ENCODE results near the gene C1R. TPM values are rescaled to one million over a fixed set of nuclear protein-coding genes. Genes with fewer than 3 reads are reported as not detected.

C1R gene
- total and polyA plus RNA-seq, 2 of the 8 experiments (the other 6 are each of a cell fraction or from before 2014, with no cell fraction given) = 6.9 to 16.3 TPM

GRCh38 chr12:7125632-7126227, 33.5 kb upstream of the C1R start (continued):
- TF ChIP-seq SAP30 (IDR thresholded peaks at IDR 0.05; ENCODE audit: insufficient read depth, insufficient replicate concordance, low read length) = no peak
- TF ChIP-seq TAF7 (optimal IDR thresholded peaks at IDR 0.05; ENCODE audit: borderline replicate concordance, low read depth, low read length) = no peak
- TF ChIP-seq NRF1 (IDR thresholded peaks at IDR 0.05; ENCODE audit: low read depth, low read length) = no peak
- no peak for TF ChIP-seq EP300 (IDR thresholded peaks at IDR 0.05; ENCODE audit: borderline replicate concordance in 1 of 2, low read depth in 2 of 2, low read length in 2 of 2)
- TF ChIP-seq POU5F1 (IDR thresholded peaks at IDR 0.05; ENCODE audit: low read depth, low read length) = no peak
